ENCODE results near the gene EGFL7. TPM values are rescaled to one million over a fixed set of nuclear protein-coding genes. Genes with fewer than 3 reads are reported as not detected.

The EGFL7 gene
- total RNA-seq, 1 donor from 2014 or later, result 7.0 TPM

GRCh38 chr9:136615631-136616306 lies 46.9 kb upstream of the EGFL7 start:
- Mint-ChIP-seq H3K4me3 (ENCODE audit: unreplicated experiment) (no peak overlapping the region), H3K9me3 (ENCODE audit: low read depth) (no peaks in the 10 kb centered on the region), H3K4me1 (ENCODE audit: low read depth) (peaks cover 17% of the 10 kb centered on the region), H3K27me3 (ENCODE audit: low read depth) (no peaks in the 10 kb centered on the region), H3K27ac (ENCODE audit: unreplicated experiment) (peak overlapping the region; percentile 15), H3K36me3 (ENCODE audit: low read depth) (no peaks in the 10 kb centered on the region)
- TF ChIP-seq CTCF (IDR thresholded peaks at IDR 0.05), result no peak
- no peak for DNase-seq (ENCODE audit: low spot score)

GRCh38 chr9:136616307-136616635 lies 46.4 kb upstream of the EGFL7 start:
- no peak overlapping the region for H3K4me3 Mint-ChIP-seq (ENCODE audit: unreplicated experiment)
- no peak for DNase-seq (ENCODE audit: low spot score)
- H3K27ac Mint-ChIP-seq (ENCODE audit: unreplicated experiment), result peak overlapping the region; percentile 15
- no peak for TF ChIP-seq CTCF (IDR thresholded peaks at IDR 0.05)
- H3K4me1 Mint-ChIP-seq (ENCODE audit: low read depth), result peaks cover 17% of the 10 kb centered on the region
- no peaks in the 10 kb centered on the region for H3K9me3 Mint-ChIP-seq (ENCODE audit: low read depth)
- H3K27me3 Mint-ChIP-seq (ENCODE audit: low read depth), result no peaks in the 10 kb centered on the region
- no peaks in the 10 kb centered on the region for H3K36me3 Mint-ChIP-seq (ENCODE audit: low read depth)

GRCh38 chr9:136616948-136617695 lies 45.6 kb upstream of the EGFL7 start:
- no peak for TF ChIP-seq CTCF (IDR thresholded peaks at IDR 0.05)
- DNase-seq (ENCODE audit: low spot score), result no peak
- H3K36me3 Mint-ChIP-seq (ENCODE audit: low read depth), result no peaks in the 10 kb centered on the region
- peaks cover 17% of the 10 kb centered on the region for H3K4me1 Mint-ChIP-seq (ENCODE audit: low read depth)
- H3K4me3 Mint-ChIP-seq (ENCODE audit: unreplicated experiment), result no peak overlapping the region
- H3K27me3 Mint-ChIP-seq (ENCODE audit: low read depth), result no peaks in the 10 kb centered on the region
- H3K9me3 Mint-ChIP-seq (ENCODE audit: low read depth), result no peaks in the 10 kb centered on the region
- no peak overlapping the region for H3K27ac Mint-ChIP-seq (ENCODE audit: unreplicated experiment)

- no peak for TF ChIP-seq CTCF (IDR thresholded peaks at IDR 0.05)
- Mint-ChIP-seq H3K4me1 (ENCODE audit: low read depth) (peaks cover 17% of the 10 kb centered on the region), H3K4me3 (ENCODE audit: unreplicated experiment) (no peak overlapping the region), H3K36me3 (ENCODE audit: low read depth) (no peaks in the 10 kb centered on the region), H3K27me3 (ENCODE audit: low read depth) (no peaks in the 10 kb centered on the region), H3K27ac (ENCODE audit: unreplicated experiment) (no peak overlapping the region), H3K9me3 (ENCODE audit: low read depth) (no peaks in the 10 kb centered on the region)
- DNase-seq (ENCODE audit: low spot score), result no peak
Measured at GRCh38 chr9:136617746-136618579, 44.8 kb upstream of the EGFL7 start.
